ENCODE results near the gene DMXL1.
"Not testable (repeated sequence)": the region's sequence is repeated elsewhere in the genome, so short reads cannot be mapped to it uniquely, and the experiment has no call there.

Gene DMXL1

DNA sequence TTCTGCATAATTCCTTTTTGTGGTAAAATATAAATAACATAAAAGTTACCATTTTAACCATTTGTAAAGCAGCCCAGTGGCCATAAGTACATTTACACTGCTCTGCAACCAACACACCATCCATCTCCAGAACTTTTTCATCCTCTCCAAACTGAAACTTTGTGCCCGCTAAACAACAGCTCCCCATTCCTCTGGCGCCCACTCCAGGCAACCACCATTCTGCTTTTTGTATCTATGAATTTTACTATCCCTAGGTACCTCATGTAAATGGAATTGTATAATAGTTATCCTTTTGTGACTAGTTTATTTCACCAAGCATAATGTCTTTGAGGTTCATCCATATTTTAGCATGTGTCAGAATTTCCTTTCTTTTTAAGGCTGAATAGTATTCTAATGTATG, 141.1 kb downstream of the DMXL1 start:
- no peak for DNase-seq

DNA sequence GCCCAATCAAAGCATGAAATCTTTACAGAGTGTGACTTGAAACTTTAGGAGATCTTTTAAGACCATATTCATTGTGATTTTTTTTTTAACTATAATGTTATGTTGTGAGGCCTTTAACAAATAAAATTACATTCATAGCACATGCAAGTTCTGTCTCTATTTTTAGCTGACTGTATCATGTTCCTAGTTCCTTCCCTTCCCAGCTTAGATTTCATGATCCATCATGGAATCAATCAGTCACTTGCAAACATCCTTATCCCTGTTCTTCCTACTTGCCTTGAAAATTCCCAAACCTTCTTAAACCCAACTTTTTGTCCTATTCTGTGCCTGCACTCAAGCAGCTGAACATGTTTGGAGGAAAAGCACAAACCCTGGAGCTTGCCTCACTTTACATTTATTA, 141.8 kb downstream of the DMXL1 start:
- no peak for DNase-seq

DNA sequence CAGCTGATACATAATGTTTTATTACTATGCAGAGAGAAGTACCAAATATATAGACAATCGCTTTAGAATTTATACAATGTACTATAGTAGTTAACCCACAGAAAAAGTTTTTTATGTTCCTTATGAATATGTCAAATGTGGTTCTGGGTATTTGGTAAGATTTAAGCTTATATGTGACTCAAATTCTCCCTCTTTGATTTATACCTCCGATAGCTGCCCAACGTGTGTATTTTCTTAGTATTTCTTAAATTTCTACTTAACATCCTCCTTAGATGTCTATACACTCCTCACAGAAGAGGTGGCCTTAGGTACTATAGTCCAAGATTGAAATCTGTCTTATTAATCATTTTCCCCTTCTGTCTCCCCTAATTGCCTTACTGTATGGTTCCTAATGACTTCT, 146.3 kb downstream of the DMXL1 start:
- DNase-seq, result no peak

DNA sequence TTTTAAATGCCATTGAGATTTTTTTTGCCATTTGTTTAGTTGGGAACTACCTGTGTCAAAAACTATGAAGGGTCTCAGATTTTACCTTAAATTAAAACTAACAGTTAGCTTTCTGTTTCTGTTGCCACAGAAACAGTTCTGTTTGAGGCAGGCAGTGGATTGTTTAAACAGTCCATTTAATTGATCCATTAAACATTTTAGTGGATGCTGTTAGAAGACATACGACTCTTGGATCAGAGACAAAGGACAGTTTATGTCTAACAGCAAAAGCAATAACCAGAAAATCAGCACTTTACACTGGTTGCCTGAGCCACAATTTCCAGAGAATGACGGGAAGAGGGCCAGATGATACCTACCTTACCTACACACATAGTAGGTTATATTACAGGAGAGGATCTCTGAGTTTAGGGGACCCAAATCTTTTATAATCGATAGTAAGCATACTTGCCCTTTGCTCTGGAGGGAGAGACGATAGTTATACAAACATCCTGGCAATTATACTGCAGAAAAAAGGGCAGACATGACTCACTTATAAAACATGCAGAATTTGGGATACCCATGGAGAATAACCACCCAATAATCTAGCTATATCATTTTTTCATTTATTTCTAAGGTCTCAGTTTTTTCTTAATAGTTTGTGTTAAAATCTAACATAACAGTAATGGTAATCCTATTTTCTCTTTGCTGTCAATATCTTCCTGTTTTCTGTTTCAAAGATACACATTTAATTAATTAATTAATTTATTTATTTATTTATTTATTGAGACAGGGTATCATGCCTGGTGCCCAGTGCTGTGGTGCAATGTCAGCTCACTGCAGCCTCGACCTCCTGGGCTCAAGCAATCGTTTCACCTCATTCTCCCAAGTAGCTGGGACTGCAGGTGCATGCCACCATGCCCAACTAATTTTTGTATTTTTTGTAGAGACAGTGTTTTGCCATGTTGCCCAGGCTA, 148.2 kb downstream of the DMXL1 start:
- no peak for DNase-seq

DNA sequence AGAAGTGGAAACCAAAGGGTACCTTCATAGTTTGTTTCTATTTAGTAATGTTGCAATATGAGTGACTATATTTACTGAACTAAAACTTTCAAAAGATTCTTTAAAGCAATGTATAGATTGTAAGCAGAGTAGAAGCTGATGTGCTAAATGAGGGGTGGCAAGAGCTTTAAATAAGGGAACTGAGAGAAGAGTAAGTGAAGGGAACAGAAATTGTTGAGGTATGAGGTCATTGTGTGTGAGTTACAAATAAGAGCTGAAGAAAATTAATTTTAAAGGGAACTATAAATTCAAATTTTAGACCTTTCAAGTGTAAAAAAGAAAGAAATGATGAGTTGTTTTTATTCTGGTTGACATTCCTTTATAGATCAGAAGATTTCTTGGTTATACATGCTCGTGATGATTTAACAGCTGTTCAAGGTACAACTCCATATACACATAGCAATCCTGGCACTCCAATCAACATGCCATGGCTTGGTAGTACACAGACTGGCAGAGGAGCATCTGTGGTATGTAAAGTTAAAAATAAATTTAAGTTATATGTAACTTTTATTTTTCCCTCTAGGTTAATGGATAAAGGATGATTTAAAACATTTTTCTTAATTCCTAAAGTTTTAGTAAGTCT, 149.8 kb downstream of the DMXL1 start:
- DNase-seq, result no peak

DNA sequence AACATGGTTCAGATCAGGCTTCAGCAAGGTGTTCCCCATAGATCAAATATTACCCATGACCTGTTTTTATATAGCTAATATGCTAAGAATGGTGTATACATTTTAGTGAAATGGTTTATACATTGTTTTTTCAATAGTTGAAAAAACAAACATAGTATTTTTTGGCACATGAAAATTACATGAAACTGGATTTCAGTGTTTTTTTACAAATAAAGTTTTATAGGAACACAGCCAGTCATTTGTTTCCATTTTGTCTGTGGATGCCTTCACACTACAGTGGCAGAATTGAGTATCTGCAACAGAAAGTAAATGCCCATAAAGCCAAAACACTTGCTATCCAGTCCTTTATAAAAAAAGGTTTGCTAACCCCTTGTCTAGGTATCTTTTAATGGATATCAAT, 150.4 kb downstream of the DMXL1 start:
- DNase-seq, result no peak

DNA sequence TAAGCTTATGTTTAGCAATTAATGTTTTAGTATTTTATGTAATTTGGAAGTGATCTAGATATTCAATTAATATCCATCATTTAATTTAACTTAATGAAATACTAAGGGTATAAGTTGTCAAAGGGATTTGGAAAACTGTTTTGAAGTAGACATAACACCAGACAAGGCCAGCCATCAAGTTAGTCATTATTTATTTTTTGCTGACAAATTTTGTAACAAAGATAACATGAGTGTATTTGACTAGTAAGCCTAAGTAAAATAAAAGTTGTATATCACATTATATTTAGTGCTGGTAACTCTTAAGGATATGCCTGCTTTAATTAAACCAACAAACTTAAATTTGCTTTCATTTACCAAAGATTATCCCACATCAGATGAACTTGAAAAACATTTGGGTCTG, 159.1 kb downstream of the DMXL1 start:
- DNase-seq, result no peak

DNA sequence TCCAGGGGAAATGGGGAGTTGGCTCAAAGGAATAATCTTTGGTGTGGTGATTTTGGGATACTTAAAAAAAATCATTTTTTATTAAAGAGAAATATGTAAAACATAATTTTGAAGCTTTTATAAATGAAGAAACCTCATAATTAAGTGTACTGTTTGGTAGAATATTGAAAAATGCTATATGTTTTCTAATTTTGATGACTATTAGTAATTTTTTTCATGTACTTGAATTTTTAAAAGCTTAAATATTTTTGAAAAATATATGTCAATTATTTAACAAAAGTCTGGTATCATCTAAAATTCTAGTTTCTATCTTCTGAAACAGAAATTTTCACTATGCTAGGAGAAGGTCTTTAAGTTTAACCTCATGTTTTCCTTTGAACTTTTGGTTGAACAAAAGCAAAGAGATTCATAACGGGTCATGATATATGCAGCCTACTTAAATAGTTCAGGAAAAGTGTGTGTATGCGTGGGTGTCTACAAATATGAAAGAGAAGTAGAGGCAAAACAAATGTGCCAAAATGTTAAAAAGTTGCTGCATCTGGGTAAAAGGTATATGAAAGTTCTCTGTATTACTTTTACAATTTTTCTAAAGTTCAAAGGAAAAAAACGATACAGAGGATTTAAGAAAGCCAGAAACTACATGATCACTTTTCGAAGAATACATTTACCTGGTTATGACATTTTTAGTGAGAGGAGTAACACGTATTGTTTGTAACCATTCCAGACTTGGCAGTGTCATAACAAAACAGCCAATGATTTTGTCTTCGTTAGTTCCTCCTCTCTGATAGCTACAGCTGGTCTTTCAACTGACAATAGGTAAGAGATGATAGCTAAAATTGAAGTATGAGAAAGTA, 167.6 kb downstream of the DMXL1 start:
- no peak for DNase-seq

DNA sequence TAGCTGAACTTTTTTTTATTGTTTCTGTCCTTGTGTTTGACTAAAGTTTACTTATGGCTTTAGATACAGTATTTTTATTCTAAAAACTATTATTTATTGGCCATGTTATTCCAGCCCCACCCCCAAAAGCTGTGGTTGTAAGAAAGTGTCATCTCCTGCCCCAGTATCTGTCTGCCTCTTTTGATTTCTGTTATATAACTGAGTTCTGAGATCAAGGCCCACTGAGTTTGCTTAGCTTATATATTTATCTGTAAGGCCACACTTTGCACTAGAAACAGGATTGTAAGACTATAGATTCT, 168.2 kb downstream of the DMXL1 start:
- no peak for DNase-seq

DNA sequence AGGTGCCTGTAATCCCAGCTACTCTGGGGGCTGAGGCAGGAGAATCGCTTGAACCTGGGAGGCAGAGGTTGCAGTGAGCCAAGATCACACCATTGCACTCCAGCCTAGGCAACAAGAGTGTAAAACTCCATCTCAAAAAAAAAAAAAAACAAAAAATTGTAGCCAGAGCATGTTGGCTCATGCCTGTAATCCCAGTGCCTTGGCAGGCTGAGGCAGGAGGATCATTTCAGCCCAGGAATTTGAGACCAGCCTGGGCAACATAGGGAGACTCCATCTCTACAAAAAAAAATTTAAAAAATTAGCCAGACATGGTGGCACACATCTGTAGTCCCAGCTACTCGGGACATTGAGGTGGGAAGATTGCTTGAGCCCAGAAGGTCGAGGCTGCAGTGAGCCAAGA, 168.9 kb downstream of the DMXL1 start:
- DNase-seq, result not testable (repeated sequence)

DNA sequence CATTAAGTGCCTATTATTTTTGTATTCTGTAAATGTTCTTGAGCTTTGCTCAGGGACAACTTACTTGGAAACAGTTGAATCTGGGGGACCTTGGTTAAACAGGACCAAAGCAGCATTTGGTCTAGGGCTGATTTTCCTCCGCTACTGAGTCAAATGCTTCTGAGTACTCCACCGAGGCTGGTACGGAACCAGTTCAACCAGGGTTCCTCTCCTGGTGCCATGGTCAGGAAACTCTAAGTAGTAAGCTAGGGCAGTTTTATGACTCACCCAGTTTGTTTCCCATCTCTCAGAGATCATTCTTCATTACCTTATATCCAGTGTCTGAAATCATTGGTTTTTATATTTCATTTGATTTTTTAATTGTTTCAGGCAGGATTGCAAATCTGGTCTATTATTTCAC, 173.0 kb downstream of the DMXL1 start:
- no peak for DNase-seq

DNA sequence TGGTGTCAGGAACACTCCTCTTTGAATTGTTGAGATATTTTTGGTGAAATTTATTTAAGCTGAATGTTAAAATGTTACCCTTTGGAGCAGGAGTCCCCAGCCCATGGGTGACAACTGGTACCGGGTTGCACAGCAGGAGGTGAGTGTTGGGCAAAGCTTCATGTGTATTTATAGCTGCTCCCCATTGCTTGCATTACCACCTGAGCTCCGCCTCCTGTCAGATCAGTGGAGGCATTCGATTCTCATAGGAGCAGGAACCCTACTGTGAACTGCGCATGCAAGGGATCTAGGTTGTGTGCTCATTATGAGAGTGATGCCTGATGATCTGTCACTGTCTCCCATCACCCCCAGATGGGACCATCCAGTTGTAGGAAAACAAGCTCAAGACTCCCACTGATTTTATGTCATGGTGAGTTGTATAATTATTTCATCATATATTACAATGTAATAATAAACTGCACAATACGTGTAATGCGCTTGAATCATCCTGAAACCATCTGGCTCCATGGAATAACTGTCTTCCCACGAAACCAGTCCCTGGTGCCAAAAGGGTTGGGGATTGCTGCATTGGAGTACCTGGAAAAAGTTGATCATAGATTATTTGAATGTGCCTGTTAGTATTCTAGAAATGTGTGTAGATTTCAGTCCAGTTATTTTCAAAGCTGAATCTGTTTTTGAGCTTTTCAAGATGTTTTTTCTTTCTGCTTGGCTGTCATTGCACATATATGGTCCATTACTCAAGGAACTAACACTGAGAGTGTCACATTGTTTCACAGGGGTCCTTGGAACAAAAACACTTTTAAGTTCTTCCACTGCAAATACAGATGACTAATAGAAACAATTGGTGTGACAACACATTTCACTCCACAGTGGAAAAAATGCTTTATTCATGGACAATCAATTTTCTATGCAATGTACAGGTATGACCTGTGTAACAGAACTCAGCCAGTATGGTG, 180.3 kb downstream of the DMXL1 start:
- no peak for DNase-seq

DNA sequence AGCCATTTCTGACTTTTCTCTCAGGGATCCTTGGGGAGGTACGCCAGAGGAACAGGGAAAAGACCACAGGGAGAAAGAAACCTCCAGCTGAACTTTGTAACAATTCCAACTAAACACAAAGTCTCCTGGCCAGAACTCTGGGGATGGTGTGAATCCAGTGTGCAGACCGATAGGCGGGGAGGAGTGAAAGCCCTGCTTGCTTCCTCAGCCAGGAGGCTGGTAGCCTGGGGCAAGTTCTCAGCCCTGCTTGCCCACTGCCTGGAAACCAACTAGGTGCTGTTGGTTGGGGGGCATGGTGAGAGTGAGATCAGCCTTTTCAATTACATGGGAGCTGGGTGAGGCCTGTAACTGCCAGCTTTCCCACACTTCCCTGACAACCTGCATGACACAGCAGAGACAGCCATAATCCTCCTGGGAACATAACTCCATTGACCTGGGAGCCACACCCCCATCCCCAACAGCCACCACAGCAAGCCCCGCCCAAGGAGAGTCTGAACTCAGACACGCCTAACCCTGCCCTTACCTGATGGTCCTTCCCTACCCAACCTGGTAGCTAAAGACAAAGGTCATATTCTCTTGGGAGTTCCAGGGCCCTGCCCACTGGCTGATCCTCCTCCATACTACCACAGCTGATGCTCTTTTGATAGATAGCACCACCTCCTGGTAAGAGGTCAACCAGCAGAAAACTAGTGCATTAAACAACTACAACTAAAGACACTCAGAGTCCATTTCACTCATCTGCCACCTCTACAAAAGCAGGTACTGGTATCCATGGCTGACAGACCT, 184.9 kb downstream of the DMXL1 start:
- peak; percentile 8 for DNase-seq

DNA sequence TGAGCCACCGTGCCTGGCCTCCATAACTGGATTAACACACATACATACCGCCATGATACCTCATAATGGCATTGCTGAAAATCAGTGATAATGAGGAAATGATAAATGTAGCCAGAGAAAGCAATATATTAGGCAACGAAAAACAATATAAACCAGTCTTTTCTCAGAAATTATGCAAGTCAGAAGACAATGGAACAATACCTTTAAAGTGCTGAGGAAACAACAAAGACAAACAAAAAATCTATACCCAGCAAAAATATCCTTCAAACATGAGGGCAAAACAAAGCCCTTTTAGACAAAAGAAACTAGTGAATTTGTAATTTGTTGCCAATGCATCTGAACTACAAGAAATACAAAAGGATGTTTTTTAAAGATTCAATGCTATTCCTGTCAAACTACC, 186.7 kb downstream of the DMXL1 start:
- DNase-seq, result no peak

DNA sequence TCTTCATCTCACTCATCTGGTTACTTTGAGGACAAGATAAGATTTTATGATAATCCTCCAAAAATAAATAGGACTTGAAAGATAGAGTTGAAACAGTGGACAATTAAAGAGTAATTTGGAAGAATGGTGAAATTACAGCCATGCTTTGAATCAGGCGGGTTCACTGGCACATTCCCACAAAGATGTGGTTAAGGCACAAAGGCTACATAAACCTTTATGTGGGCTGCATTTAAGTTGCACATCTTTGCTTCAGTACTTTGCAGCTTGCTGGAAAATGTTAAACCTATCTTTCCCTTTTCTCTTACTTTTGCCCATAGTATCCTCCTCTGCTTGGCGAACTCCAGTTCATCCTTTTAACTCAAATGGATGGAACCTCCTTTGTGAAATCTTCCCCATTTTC, 192.8 kb downstream of the DMXL1 start:
- no peak for DNase-seq

DNA sequence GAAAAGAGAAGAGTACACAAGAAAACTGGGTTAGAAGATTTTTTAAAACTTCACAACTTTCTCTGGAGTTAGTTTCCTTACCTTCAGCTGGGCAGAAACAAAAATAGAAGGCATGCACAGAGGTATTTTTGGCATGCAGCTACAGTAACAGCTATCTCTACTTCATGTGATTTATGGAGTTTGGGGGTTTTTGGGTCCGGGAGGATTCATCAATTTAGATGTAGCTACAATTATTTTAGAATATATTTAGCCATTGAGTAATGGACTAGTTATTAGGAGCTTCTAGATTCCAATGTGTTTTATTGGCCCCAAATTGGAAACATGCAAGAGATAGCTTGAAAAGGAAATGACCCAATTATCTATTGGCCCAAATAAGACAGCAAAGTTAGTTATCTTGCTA, 193.3 kb downstream of the DMXL1 start:
- no peak for DNase-seq

DNA sequence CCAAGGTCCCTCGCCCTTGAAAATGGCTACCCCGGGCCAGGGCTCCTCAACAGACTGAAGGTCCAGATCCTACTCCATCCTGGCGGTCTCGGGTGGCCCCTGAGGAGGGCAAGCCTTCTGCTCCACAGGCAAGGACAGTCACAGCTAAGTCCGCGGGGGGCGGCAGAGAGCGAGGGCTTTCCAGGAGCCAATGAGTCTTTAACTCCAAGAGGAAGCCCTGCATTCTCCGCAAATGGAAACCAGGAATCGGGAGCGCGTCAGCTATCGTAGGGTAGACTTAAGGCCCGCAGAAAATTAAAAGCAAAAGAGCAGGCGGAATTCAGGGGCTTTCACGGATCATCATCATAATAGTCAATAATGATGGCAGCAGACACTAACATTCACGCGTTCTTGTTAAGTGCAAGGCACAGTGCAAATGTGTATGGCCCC, 197.1 kb downstream of the DMXL1 start:
- DNase-seq, result peak; percentile 46

DNA sequence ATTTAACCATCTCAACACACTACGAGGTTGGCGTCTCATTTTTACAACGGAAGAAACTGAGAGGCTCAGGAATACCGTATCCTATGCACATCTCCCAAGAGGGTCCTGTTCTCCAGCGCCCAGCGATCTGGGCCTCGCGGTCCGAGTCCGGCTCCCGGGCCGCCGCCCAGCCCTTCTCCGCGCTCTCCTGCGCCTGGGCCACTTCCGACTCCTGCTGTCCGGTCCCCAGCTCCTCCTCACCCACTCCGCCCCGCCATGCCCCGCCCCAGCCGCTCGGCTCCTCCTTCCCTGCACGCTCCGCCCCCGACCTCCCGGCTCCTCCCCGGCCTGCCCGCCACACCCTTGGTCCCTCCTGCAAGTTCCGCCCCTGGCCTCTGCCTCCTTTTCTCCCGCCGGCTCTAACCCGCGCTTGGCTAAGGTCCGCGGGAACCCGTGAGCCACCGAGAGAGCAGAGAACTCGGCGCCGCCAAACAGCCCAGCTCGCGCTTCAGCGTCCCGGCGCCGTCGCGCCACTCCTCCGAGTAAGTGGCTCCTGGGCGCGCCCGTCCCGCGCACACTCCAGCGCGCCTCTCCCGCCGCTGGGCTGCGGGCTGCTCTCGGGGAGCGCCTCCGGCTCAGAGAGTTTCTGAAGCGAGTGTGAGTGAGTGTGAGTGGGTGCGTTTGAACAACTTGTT, 197.6 kb downstream of the DMXL1 start:
- DNase-seq, result peak; percentile 64

DNA sequence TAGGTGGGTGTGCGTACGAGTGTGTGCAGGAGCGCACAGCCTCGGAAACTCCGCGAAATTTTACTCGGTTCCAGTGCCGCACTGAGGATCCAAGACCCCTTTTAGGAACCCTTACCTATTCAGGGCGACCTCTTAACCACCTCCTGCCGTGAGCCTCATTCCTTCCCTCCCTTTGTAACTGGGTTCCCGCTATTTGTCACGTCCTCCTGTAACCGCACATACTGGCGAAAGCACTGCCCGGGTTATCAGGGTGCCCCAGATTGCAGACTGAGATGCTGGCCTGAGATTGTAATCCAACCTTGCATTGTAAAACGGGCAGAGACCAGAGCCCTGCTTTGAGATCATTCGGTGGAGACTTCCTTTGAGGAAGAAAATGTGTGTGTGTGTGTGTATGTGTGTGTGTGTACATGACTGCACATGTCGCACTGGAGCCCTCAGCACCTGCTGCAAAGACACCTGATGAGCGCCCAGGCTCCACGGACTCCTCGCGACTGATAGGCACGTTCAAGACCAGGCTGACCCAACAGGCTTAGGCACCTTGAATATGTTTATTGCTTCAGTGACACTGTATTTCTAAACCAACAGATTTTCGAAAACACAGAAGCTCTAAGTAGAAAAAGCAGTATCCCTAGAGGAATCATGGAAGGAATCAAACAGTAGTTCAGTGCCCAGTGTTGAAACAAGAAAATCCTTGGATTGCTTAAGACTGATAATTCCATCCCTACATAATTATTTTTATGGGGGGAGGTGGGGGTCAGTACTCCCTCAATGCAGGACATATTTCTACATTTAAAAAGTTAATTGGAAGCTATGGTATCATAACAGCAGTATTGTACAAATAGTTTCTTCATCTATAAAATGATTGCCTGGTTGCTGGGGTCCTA, 198.4 kb downstream of the DMXL1 start:
- DNase-seq, result peak; percentile 62

DNA sequence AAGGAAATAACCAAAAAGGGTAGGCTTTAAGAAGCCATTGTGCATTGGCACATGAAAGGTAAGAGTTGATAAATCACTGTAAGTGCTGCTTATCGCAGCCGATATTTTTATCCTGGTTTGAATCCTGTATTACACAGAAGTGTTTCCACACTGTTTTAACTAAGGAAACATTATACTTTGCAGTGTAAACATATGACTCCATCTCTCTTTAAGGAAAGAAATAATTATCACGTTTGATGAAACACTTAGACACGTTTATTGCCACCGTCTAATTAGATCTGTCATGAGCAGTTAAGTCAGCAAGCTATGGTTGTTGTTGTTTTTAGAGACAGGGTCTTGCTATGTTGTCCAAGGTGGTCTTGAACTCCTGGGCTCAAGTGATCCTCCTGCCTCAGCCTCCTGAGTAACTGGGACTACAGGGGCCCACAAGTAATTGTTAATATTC, 199.3 kb downstream of the DMXL1 start:
- DNase-seq, result no peak

Measured in GF-D8 (cell line).